Measurements from ENCODE around the gene PRTFDC1.
"Not testable (repeated sequence)": the region's sequence is repeated elsewhere in the genome, so short reads cannot be mapped to it uniquely, and the experiment has no call there.

PRTFDC1 gene

GRCh38 chr10:24965051-24965450 lies 12.6 kb upstream of the PRTFDC1 start:
- H3K9me3 ChIP-seq (ENCODE audit: insufficient read depth, low read depth, low read length) = no peaks in the 10 kb centered on the region
- H3K4me3 ChIP-seq (ENCODE audit: low read length) = no peak overlapping the region
- H3K4me1 ChIP-seq (ENCODE audit: insufficient read depth, low read length) = no peaks in the 10 kb centered on the region
- H3K27ac ChIP-seq (ENCODE audit: low read depth, low read length) = no peak overlapping the region
- H3K36me3 ChIP-seq (ENCODE audit: insufficient read depth, low read length) = no peaks in the 10 kb centered on the region
- H3K9ac ChIP-seq (ENCODE audit: low read depth, low read length) = no peak overlapping the region
- WGBS = 93% methylated on average over 3 of the region's 3 CpGs
- no peaks in the 10 kb centered on the region for H3K27me3 ChIP-seq (ENCODE audit: insufficient read depth, low read length)

- H3K9ac ChIP-seq (ENCODE audit: low read depth, low read length) = no peak overlapping the region
- no peak overlapping the region for H3K27ac ChIP-seq (ENCODE audit: low read depth, low read length)
- 90% methylated on average over 5 of the region's 5 CpGs for WGBS
These were observed 11.2 kb upstream of the PRTFDC1 start for GRCh38 chr10:24963521-24964041.

DNA sequence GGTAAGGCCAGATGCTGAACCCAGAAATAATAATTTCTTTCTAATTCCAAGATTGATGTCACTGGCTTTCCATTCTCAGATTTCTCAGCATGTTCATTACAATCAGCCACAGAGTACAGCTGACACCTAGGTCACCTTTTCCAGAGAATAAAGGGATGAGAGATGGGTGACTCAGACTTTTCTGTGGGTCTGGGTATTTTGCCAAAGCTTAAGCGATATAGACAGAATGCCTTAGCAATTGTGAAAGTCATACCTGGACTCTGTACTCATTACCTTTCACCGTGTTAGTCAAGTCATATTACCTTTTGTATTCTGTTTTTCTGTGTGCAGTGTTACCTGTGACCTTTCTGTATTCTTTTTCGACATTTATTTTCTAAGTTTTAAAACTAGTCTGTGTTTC lies 10.6 kb upstream of the PRTFDC1 start:
- no peak overlapping the region for H3K9ac ChIP-seq (ENCODE audit: low read depth, low read length)
- no peaks in the 10 kb centered on the region for H3K9me3 ChIP-seq (ENCODE audit: insufficient read depth, low read depth, low read length)
- no peaks in the 10 kb centered on the region for H3K27me3 ChIP-seq (ENCODE audit: insufficient read depth, low read length)
- 97% methylated on average over 2 of the region's 3 CpGs for WGBS
- H3K36me3 ChIP-seq (ENCODE audit: insufficient read depth, low read length) = no peaks in the 10 kb centered on the region
- no peak overlapping the region for H3K27ac ChIP-seq (ENCODE audit: low read depth, low read length)
- peaks cover 16% of the 10 kb centered on the region for H3K4me1 ChIP-seq (ENCODE audit: insufficient read depth, low read length)
- no peak overlapping the region for H3K4me3 ChIP-seq (ENCODE audit: low read length)

More at GRCh38 chr10:24963521-24964041, 11.2 kb upstream of the PRTFDC1 start:
- Histone ChIP-seq H3K9me3 (ENCODE audit: insufficient read depth, low read depth, low read length) (no peaks in the 10 kb centered on the region), H3K4me1 (ENCODE audit: insufficient read depth, low read length) (peaks cover 10% of the 10 kb centered on the region), H3K27me3 (ENCODE audit: insufficient read depth, low read length) (no peaks in the 10 kb centered on the region), H3K4me3 (ENCODE audit: low read length) (no peak overlapping the region), H3K36me3 (ENCODE audit: insufficient read depth, low read length) (no peaks in the 10 kb centered on the region)

DNA sequence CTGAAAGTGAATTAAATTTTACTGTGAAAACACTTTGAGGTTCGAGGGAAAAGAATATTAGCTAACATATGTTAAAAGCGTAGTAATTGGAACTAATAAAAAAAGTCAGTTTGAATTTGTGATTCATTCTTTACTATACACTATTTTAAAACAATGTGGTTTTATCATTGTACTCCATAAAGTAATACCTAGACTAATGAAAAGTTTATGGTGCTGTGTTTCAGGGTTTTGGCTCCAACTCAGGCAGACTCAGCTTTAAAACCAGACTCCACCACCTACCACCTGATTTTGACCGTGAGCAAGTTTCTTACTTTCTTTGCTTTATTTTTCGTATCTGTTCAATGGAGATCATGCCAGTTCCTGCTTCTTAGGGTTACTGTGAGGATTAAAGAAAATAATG lies 9.2 kb upstream of the PRTFDC1 start:
- Histone ChIP-seq H3K27ac (ENCODE audit: low read depth, low read length) (no peak overlapping the region), H3K36me3 (ENCODE audit: insufficient read depth, low read length) (no peaks in the 10 kb centered on the region), H3K27me3 (ENCODE audit: insufficient read depth, low read length) (no peaks in the 10 kb centered on the region), H3K9me3 (ENCODE audit: insufficient read depth, low read depth, low read length) (no peaks in the 10 kb centered on the region), H3K4me1 (ENCODE audit: insufficient read depth, low read length) (peaks cover 16% of the 10 kb centered on the region), H3K9ac (ENCODE audit: low read depth, low read length) (no peak overlapping the region), H3K4me3 (ENCODE audit: low read length) (no peak overlapping the region)
- WGBS = 90% methylated on average over 3 of the region's 4 CpGs

DNA sequence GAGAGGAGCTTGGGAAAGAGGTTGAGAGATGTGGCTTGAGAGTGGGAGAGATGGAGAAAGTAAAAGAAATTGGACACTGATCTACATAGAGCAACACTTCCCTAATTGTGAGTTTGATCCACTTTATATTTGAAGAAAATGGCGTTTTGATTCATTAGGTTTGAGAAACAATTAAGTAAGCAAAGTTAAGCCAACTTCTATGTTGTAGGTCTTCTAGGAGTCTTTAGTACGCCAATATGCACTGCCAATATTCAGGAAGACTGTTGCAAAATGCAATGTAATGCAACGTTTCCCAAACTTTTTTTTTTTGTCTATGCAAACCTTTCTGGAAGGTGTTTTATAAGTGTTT lies 7.0 kb upstream of the PRTFDC1 start:
- Histone ChIP-seq H3K36me3 (ENCODE audit: insufficient read depth, low read length) (no peaks in the 10 kb centered on the region), H3K27me3 (ENCODE audit: insufficient read depth, low read length) (no peaks in the 10 kb centered on the region), H3K9ac (ENCODE audit: low read depth, low read length) (no peak overlapping the region), H3K4me3 (ENCODE audit: low read length) (no peak overlapping the region), H3K27ac (ENCODE audit: low read depth, low read length) (no peak overlapping the region), H3K4me1 (ENCODE audit: insufficient read depth, low read length) (peaks cover 16% of the 10 kb centered on the region), H3K9me3 (ENCODE audit: insufficient read depth, low read depth, low read length) (no peaks in the 10 kb centered on the region)
- WGBS = 62% methylated on average over 3 of the region's 3 CpGs

GRCh38 chr10:24958721-24959381 lies 6.4 kb upstream of the PRTFDC1 start:
- Histone ChIP-seq H3K9ac (ENCODE audit: low read depth, low read length) (no peak overlapping the region), H3K4me3 (ENCODE audit: low read length) (no peak overlapping the region), H3K27me3 (ENCODE audit: insufficient read depth, low read length) (no peaks in the 10 kb centered on the region), H3K27ac (ENCODE audit: low read depth, low read length) (no peak overlapping the region), H3K4me1 (ENCODE audit: insufficient read depth, low read length) (peaks cover 18% of the 10 kb centered on the region), H3K36me3 (ENCODE audit: insufficient read depth, low read length) (no peaks in the 10 kb centered on the region), H3K9me3 (ENCODE audit: insufficient read depth, low read depth, low read length) (no peaks in the 10 kb centered on the region)
- 88% methylated on average over 5 of the region's 5 CpGs for WGBS

GRCh38 chr10:24958091-24958720 lies 5.8 kb upstream of the PRTFDC1 start:
- no peaks in the 10 kb centered on the region for H3K36me3 ChIP-seq (ENCODE audit: insufficient read depth, low read length)
- H3K27me3 ChIP-seq (ENCODE audit: insufficient read depth, low read length) = no peaks in the 10 kb centered on the region
- peaks cover 24% of the 10 kb centered on the region for H3K4me1 ChIP-seq (ENCODE audit: insufficient read depth, low read length)
- no peak overlapping the region for H3K4me3 ChIP-seq (ENCODE audit: low read length)
- no peak overlapping the region for H3K9ac ChIP-seq (ENCODE audit: low read depth, low read length)
- 100% methylated on average over 1 of the region's 4 CpGs for WGBS
- no peak overlapping the region for H3K27ac ChIP-seq (ENCODE audit: low read depth, low read length)
- no peaks in the 10 kb centered on the region for H3K9me3 ChIP-seq (ENCODE audit: insufficient read depth, low read depth, low read length)

GRCh38 chr10:24957624-24958051 lies 5.2 kb upstream of the PRTFDC1 start:
- H3K9ac ChIP-seq (ENCODE audit: low read depth, low read length) = not testable (repeated sequence)
- WGBS = 97% methylated on average over 6 of the region's 6 CpGs

DNA sequence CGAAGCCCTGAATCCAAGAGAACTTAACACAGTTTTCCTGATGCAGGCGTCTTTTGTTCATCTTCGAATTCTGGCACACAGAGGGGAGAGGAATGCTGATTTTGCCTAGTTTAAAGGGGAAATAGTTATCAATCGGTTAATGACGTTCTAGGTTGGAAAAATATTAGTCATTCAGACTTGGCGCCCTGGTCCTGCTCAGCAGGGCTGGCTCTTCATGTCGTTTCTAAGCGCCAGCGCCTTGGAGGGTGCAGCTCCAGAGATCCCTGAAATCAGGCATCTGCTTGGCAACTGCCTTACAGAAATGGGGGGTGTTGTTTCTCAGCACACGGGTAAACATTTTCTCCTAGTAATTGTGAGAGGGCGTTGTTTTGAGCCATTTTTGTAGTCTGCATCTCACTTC lies 1.3 kb upstream of the PRTFDC1 start:
- Histone ChIP-seq H3K4me1 (ENCODE audit: insufficient read depth, low read length) (peaks cover 34% of the 10 kb centered on the region), H3K36me3 (ENCODE audit: insufficient read depth, low read length) (no peaks in the 10 kb centered on the region), H3K9ac (ENCODE audit: low read depth, low read length) (peak overlapping the region; percentile 96; the same call in 1 of the 2 replicates), H3K27ac (ENCODE audit: low read depth, low read length) (peak overlapping the region; percentile 94; the same call in 1 of the 2 replicates), H3K27me3 (ENCODE audit: insufficient read depth, low read length) (no peaks in the 10 kb centered on the region), H3K9me3 (ENCODE audit: insufficient read depth, low read depth, low read length) (no peaks in the 10 kb centered on the region), H3K4me3 (ENCODE audit: low read length) (peak overlapping the region; percentile 65)
- 87% methylated on average over 11 of the region's 11 CpGs for WGBS

More at GRCh38 chr10:24957624-24958051, 5.2 kb upstream of the PRTFDC1 start:
- H3K9me3 ChIP-seq (ENCODE audit: insufficient read depth, low read depth, low read length); H3K27me3 ChIP-seq (ENCODE audit: insufficient read depth, low read length); H3K4me3 ChIP-seq (ENCODE audit: low read length); H3K27ac ChIP-seq (ENCODE audit: low read depth, low read length); H3K36me3 ChIP-seq (ENCODE audit: insufficient read depth, low read length): not testable (repeated sequence)
- peaks cover 25% of the 10 kb centered on the region for H3K4me1 ChIP-seq (ENCODE audit: insufficient read depth, low read length)

DNA sequence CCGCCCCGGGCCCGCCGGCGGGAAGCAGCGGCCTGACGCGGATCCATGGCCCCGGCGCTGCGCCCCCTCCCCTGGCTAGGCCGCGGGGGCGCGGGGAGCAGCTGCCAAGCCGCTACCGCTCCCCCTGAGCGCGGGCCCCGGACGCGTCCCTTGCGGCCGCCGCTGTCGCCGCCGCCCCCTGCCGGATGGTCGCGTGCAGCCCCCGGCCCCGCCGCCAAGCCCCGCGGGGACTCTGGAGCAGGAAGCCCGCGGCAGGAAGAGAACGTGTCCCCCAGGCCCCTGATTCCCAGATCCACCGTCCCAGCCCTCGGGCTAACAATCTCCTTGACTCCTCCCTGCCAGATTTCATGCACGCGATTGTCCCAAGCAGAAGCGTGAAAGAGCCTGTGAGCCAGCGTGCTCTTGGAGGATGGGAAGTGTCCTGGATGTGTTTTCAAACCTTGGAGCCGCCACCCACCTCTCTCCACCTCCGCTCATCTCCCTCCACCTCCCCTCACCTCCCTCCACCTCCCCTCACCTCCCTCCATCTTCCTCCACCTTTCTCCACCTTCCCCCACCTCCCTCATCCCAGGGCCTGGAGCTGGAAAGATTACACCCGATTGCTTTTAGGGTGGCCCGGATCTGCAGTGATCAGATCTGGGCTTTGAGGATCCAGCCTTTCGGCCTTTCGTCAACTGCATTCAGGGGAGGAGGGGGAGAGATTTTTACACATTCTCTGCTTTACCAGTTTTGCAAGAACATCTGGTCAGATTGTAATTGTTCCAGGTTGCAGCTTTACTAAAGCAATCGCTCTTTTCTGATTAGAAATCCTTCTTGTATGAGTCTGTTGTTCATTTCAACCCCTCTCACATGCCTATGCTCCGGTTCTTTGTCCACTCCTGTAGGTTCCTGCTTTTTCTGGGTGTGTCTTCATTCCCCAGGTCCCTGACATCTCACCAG lies 570 bp upstream of the PRTFDC1 start:
- peak overlapping the region; percentile 94 for H3K27ac ChIP-seq (ENCODE audit: low read depth, low read length)
- WGBS = 5% methylated on average over 51 of the region's 53 CpGs

More for the DNA sequence above, 570 bp upstream of the PRTFDC1 start:
- H3K36me3 ChIP-seq (ENCODE audit: insufficient read depth, low read length) = no peaks in the 10 kb centered on the region
- no peaks in the 10 kb centered on the region for H3K27me3 ChIP-seq (ENCODE audit: insufficient read depth, low read length)
- H3K9me3 ChIP-seq (ENCODE audit: insufficient read depth, low read depth, low read length) = no peaks in the 10 kb centered on the region
- peak overlapping the region; percentile 65 for H3K4me3 ChIP-seq (ENCODE audit: low read length)
- H3K4me1 ChIP-seq (ENCODE audit: insufficient read depth, low read length) = peaks cover 27% of the 10 kb centered on the region
- H3K9ac ChIP-seq (ENCODE audit: low read depth, low read length) = peak overlapping the region; percentile 96

Measured in HUES64 (cell line).